Measurements from ENCODE around the gene PKP3.

GRCh38 chr11:416051-416756, 22.2 kb downstream of the PKP3 start:
- no peak for TF ChIP-seq CTCF (IDR thresholded peaks at IDR 0.05)
- peak in 1 of 2 donors; percentile 24 for TF ChIP-seq POLR2A (IDR thresholded peaks at IDR 0.05)
